Neural cell (in vitro differentiated cells): ENCODE data around the gene SH3TC1. TPM values are rescaled to one million over a fixed set of nuclear protein-coding genes. Genes with fewer than 3 reads are reported as not detected.

ENCODE experiments used
- H2AFZ ChIP-seq: fragments of 200-600, 300-800 bp; sonication (generic), shearing (Covaris generic); 2 replicates; pipeline ENCODE4 v1.6.0; 2014; ENCODE audit warnings: low read depth, mild to moderate bottlenecking, antibody characterized with exemption, low read length, moderate library complexity
- H3F3A ChIP-seq: fragments of 200-600 bp; shearing (Covaris generic); 2 replicates; pipeline ENCODE4 v1.6.1; 2016; ENCODE audit warnings: mild to moderate bottlenecking, moderate library complexity, mixed read lengths, antibody characterized with exemption, low read length; ENCODE audit not compliant: insufficient read depth, poor library complexity, severe bottlenecking
- H3K27ac ChIP-seq: fragments of 200-600, 300-800 bp; sonication (generic), shearing (Covaris generic); 2 replicates; pipeline ENCODE4 v1.5.1; 2014; ENCODE audit warnings: mild to moderate bottlenecking, low read length, moderate library complexity
- H3K27me3 ChIP-seq: fragments of 300-800, 200-600 bp; sonication (generic), shearing (Covaris generic); 2 replicates; pipeline ENCODE4 v1.6.0; 2014; ENCODE audit warnings: mild to moderate bottlenecking, low read depth, low read length, moderate library complexity; ENCODE audit not compliant: insufficient read depth
- H3K36me3 ChIP-seq: fragments of 300-800, 200-600 bp; sonication (generic), shearing (Covaris generic); 2 replicates; pipeline ENCODE4 v1.5.1; 2014; ENCODE audit warnings: mild to moderate bottlenecking, antibody characterized with exemption, low read length, moderate library complexity; ENCODE audit not compliant: insufficient read depth
- H3K4me2 ChIP-seq: fragments of 300-800, 200-600 bp; sonication (generic), shearing (Covaris generic); 2 replicates; pipeline ENCODE4 v1.6.0; 2014; ENCODE audit warnings: mild to moderate bottlenecking, low read length
- H3K4me3 ChIP-seq: fragments of 300-800, 200-600 bp; sonication (generic), shearing (Covaris generic); 2 replicates; pipeline ENCODE4 v1.5.1; 2014; ENCODE audit warnings: mild to moderate bottlenecking, low read length, moderate library complexity
- H3K79me2 ChIP-seq: fragments of 200-600 bp; shearing (Covaris generic); replicated peaks from 2 replicates; pipeline ENCODE4 v1.6.0; 2014; ENCODE audit warnings: mild to moderate bottlenecking, low read length, moderate library complexity; ENCODE audit not compliant: insufficient read depth
- H3K9ac ChIP-seq: fragments of 300-800, 200-600 bp; sonication (generic), shearing (Covaris generic); 2 replicates; pipeline ENCODE4 v1.6.1; 2016; ENCODE audit warnings: mild to moderate bottlenecking, low read length, mixed read lengths
- H3K9me2 ChIP-seq: fragments of 200-600 bp; shearing (Covaris generic); 2 replicates; pipeline ENCODE4 v1.6.1; 2016; ENCODE audit warnings: mild to moderate bottlenecking, low read length, mixed read lengths; ENCODE audit not compliant: insufficient read depth
- H3K9me3 ChIP-seq: fragments of 200-600, 300-800 bp; sonication (generic), shearing (Covaris generic); 2 replicates; pipeline ENCODE4 v1.6.1; 2016; ENCODE audit warnings: mild to moderate bottlenecking, mixed run types, low read length, moderate library complexity, mixed read lengths
- H4K20me1 ChIP-seq: fragments of 200-600 bp; shearing (Covaris generic); 2 replicates; pipeline ENCODE4 v1.6.1; 2016; ENCODE audit warnings: mild to moderate bottlenecking, mixed run types; ENCODE audit not compliant: insufficient read depth
- EP300 ChIP-seq: fragments of 450-650 bp; conservative IDR thresholded peaks from 2 replicates; pipeline ENCODE4 v1.6.1; 2014; ENCODE audit warnings: antibody characterized with exemption, mild to moderate bottlenecking, moderate library complexity; ENCODE audit not compliant: poor library complexity, severe bottlenecking
- EZH2 ChIP-seq: fragments of 200-600, 300-800 bp; shearing (Covaris generic), sonication (generic); IDR thresholded peaks from 2 replicates; pipeline ENCODE4 v1.6.1; 2014; ENCODE audit warnings: antibody characterized with exemption, low read length, borderline replicate concordance, mild to moderate bottlenecking; ENCODE audit not compliant: insufficient read depth, poor library complexity, severe bottlenecking
- MXI1 ChIP-seq: fragments of 450-650 bp; conservative IDR thresholded peaks from 2 replicates; pipeline ENCODE4 v1.6.1; 2014; ENCODE audit warnings: antibody characterized with exemption, mild to moderate bottlenecking; ENCODE audit not compliant: poor library complexity, severe bottlenecking
- POLR2AphosphoS5 ChIP-seq: IDR thresholded peaks from 2 replicates; pipeline ENCODE4 v1.6.1; 2012
- RAD21 ChIP-seq: fragments of 450-650 bp; conservative IDR thresholded peaks from 2 replicates; pipeline ENCODE4 v1.6.1; 2014; ENCODE audit warnings: antibody characterized with exemption, mild to moderate bottlenecking, moderate library complexity
- SMC3 ChIP-seq: fragments of 450-650 bp; conservative IDR thresholded peaks from 2 replicates; pipeline ENCODE4 v1.6.1; 2014; ENCODE audit warnings: antibody characterized with exemption, mild to moderate bottlenecking, moderate library complexity; ENCODE audit not compliant: poor library complexity
- polyA plus RNA-seq: library from polyadenylated mRNA; depleted of rRNA; stranded (reverse); fragments of >200 nt; gene quantifications from 2 replicates; pipeline ENCODE4 v1.2.3, GENCODE V29; 2014
- TF ChIP-seq, protein P1 (sequence below): IDR thresholded peaks from 2 replicates; pipeline ENCODE4 v1.6.1; 2012; ENCODE audit warnings: borderline replicate concordance
- TF ChIP-seq, protein P2 (sequence below): fragments of 450-650 bp; IDR thresholded peaks from 2 replicates; pipeline ENCODE4 v1.5.1; 2014; ENCODE audit warnings: antibody characterized with exemption, mild to moderate bottlenecking, moderate library complexity; ENCODE audit not compliant: poor library complexity, severe bottlenecking

SH3TC1 gene
- polyA plus RNA-seq, 1 donor from 2014 or later = not detected

DNA sequence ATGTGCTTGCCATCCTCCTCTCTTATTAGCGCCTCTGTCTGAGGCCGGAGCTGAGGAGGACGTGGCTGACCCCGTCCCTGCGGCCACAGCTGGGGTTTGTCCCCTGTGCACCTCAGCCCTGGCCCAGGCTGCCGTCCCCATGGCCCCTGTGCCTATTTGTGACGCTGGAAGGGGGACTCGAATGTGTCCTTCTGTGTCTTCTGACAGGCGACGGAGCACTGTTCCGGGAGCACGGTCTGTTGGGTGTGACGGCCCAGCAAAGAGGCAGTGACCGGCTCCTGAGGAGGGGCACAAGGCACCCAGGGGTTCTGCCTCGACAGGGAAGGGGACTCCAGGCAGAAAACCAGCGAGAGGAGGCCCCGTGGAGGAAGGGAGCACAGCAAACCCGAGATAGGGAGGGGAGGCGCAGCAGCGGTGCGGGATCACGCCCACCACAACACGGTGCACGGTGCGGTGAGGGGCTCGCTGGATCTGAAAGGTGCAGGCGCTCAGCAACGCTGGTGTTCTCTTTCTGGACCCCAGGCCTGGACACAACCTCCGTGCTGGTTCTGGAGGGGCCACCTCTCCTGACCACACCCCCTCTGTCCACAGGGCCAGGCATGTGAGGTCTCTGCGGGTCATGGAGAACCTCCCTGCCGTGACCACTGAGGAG is 5.6 kb downstream of the SH3TC1 start:
- H3K36me3 ChIP-seq = no peaks in the 10 kb centered on the region
- no peak overlapping the region for H3K27ac ChIP-seq
- TF ChIP-seq, protein P1, sequence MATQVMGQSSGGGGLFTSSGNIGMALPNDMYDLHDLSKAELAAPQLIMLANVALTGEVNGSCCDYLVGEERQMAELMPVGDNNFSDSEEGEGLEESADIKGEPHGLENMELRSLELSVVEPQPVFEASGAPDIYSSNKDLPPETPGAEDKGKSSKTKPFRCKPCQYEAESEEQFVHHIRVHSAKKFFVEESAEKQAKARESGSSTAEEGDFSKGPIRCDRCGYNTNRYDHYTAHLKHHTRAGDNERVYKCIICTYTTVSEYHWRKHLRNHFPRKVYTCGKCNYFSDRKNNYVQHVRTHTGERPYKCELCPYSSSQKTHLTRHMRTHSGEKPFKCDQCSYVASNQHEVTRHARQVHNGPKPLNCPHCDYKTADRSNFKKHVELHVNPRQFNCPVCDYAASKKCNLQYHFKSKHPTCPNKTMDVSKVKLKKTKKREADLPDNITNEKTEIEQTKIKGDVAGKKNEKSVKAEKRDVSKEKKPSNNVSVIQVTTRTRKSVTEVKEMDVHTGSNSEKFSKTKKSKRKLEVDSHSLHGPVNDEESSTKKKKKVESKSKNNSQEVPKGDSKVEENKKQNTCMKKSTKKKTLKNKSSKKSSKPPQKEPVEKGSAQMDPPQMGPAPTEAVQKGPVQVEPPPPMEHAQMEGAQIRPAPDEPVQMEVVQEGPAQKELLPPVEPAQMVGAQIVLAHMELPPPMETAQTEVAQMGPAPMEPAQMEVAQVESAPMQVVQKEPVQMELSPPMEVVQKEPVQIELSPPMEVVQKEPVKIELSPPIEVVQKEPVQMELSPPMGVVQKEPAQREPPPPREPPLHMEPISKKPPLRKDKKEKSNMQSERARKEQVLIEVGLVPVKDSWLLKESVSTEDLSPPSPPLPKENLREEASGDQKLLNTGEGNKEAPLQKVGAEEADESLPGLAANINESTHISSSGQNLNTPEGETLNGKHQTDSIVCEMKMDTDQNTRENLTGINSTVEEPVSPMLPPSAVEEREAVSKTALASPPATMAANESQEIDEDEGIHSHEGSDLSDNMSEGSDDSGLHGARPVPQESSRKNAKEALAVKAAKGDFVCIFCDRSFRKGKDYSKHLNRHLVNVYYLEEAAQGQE = no peak
- no peaks in the 10 kb centered on the region for H3K79me2 ChIP-seq
- no peak overlapping the region for H3K4me3 ChIP-seq
- H3F3A ChIP-seq = no peaks in the 10 kb centered on the region
- no peaks in the 10 kb centered on the region for H3K9me2 ChIP-seq
- H3K4me2 ChIP-seq = no peak overlapping the region
- no peaks in the 10 kb centered on the region for H4K20me1 ChIP-seq
- H2AFZ ChIP-seq = no peak overlapping the region
- H3K27me3 ChIP-seq = no peaks in the 10 kb centered on the region
- no peaks in the 10 kb centered on the region for H3K9me3 ChIP-seq
- no peak overlapping the region for H3K9ac ChIP-seq

DNA sequence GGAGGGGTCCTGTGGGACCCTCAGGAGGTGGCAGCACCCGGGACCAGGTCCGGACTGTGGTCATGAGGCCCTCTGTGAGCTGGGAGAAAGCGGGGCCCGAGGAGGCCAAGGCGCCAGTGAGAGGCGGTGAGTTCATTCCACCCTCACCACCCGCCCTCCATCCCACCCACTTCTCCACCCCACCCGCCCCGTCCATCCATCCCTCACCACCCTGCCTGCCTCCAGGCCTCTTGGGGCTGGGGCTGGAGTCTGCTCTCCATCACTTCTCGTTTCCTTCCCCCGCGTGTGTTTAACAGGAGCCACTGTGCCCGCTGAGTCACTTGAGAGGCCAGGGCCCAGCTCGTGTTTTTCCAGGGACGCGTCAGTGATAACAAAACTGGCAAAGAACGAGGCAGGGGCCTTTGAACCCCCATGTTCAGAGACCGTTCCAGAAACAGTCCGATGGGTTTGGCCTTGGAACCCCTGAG is 6.2 kb downstream of the SH3TC1 start:
- H3K27ac ChIP-seq = no peak overlapping the region

DNA sequence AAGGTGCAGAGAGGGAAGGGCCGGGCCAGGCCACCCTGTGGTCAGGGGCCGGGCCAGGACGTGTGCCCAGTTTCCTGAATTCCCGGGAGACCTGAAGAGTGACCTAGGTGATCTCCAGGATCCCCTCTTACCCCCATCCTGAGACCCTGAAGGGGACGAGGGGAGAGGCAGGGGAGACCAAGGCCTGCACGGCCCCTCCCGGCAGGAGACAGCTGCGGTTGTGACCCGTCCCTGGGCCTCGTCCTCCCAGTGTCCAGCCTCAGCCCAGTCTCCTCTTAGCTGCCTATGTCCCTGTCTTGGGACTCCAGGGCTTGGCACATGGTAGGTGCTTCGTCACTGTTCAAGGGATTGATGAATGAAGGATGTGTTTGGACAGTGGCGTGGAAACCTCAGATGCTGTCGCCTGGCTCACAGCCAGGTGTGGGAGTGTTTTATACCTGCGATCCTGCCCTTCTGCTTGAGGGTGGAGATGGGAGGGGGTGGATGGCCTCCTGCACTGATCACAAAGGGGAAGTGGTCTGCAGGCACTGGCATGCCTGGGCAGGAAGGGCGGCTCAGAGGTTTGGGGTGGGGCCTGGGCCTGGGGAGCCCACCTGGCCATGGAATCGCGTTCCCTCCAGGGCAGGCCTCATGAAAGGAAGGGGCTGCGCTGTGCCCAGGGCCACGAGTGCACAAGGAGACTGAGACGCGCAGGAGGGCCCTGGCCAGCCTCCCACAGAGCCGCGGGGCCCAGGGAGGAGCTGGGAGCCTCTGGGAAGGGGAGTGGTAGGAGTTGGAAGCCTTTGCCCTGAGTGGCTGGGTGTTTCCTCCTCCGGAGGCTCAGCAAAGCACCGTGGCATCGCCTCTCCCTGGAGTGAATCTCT is 6.9 kb downstream of the SH3TC1 start:
- Histone ChIP-seq H3K36me3 (no peaks in the 10 kb centered on the region), H3K9me2 (no peaks in the 10 kb centered on the region), H3K27ac (no peak overlapping the region), H3K9ac (no peak overlapping the region), H3K27me3 (no peaks in the 10 kb centered on the region), H2AFZ (no peak overlapping the region), H3K79me2 (no peaks in the 10 kb centered on the region), H3K9me3 (no peaks in the 10 kb centered on the region), H4K20me1 (no peaks in the 10 kb centered on the region), H3F3A (no peaks in the 10 kb centered on the region), H3K4me3 (no peak overlapping the region), H3K4me2 (no peak overlapping the region)
- TF ChIP-seq RAD21 (no peak), EP300 (no peak), EZH2 (no peak), MXI1 (no peak), POLR2AphosphoS5 (no peak), SMC3 (no peak)
- TF ChIP-seq, protein P1 = no peak

More for the DNA sequence above, 6.2 kb downstream of the SH3TC1 start:
- H3K4me2 ChIP-seq = no peak overlapping the region
- H4K20me1 ChIP-seq = no peaks in the 10 kb centered on the region
- H3K4me3 ChIP-seq = no peak overlapping the region
- H3K27me3 ChIP-seq = no peaks in the 10 kb centered on the region
- H3K9me2 ChIP-seq = no peaks in the 10 kb centered on the region
- H3K79me2 ChIP-seq = no peaks in the 10 kb centered on the region
- H3K36me3 ChIP-seq = no peaks in the 10 kb centered on the region
- H3F3A ChIP-seq = no peaks in the 10 kb centered on the region
- no peaks in the 10 kb centered on the region for H3K9me3 ChIP-seq
- TF ChIP-seq, protein P2, sequence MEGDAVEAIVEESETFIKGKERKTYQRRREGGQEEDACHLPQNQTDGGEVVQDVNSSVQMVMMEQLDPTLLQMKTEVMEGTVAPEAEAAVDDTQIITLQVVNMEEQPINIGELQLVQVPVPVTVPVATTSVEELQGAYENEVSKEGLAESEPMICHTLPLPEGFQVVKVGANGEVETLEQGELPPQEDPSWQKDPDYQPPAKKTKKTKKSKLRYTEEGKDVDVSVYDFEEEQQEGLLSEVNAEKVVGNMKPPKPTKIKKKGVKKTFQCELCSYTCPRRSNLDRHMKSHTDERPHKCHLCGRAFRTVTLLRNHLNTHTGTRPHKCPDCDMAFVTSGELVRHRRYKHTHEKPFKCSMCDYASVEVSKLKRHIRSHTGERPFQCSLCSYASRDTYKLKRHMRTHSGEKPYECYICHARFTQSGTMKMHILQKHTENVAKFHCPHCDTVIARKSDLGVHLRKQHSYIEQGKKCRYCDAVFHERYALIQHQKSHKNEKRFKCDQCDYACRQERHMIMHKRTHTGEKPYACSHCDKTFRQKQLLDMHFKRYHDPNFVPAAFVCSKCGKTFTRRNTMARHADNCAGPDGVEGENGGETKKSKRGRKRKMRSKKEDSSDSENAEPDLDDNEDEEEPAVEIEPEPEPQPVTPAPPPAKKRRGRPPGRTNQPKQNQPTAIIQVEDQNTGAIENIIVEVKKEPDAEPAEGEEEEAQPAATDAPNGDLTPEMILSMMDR = no peak
- H3K9ac ChIP-seq = no peak overlapping the region
- no peak overlapping the region for H2AFZ ChIP-seq
